NCI-H526 (cell line): ENCODE measurements around the gene XPO4.
A peak's percentile ranks its signal among the peaks of the same experiment; 100 is the strongest.
"Not testable (repeated sequence)": the region's sequence is repeated elsewhere in the genome, so short reads cannot be mapped to it uniquely, and the experiment has no call there.

Experiments
- DNase-seq, 2 experiments: peaks; one replicate each; lab custom pipeline; 2025; lab: John Stamatoyannopoulos, UW

XPO4 gene

DNA sequence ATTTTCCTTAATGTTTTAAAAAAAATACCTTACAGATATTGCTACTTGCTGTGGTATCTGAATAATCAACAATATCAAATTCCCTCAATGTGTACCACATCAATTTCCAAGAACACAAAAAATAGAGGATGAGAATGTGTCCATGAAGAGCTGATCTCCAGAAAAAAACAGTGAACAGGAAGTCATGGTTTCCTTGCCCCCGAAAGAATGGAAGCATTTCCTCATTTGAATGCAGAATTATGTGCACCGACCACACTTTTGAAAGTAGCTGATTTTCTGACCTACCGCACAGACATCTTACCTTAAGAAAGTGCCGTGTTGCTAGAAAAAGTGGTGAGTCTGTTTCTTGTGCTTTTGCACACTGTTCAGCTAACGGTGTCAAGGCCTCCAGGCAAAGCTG lies 115.4 kb downstream of the XPO4 start:
- no peak for DNase-seq

DNA sequence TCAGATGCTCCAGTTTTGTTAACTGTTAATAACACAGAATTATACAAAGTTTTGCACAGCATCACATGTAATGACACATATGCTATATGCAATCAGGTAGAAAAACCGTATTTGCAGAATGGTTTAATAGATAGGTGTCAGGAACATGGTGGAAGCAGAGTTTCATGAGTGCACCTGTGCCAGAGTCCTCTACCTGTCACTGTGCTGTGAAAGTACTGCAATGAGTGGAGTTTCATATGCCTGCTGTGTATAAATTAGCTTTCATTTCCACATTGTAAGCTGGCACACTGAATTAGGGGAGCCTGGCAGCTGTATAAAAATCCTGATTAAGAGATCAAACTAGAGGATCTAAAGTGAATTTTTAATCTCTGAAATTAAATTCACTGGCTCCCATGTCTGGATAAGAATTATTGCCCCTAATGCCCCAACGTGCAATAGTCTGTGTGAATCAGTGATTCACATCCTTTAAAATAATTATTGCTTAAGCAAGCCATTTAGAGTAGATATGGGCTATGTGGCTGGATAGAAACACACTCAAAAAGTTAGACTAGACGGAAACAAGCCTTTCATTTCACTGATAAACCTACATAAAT lies 120.3 kb downstream of the XPO4 start:
- no peak for DNase-seq

DNA sequence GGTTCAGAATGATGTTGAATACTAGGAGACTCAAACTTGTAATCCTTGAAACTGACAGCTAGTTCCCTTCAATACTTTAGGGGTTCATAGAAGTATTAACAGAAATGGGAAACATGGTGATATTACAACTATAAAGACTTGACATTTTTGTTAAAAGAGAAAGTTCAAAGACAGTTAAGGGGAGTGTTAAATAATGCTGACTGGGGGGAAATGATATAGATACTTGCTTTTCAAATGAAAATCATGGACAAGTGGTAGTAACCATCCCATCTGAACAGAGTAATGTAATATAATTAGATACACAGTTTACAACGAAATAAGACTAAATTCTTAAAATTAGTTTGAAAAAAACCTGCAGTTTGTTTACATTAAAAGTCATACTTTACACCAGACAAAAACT lies 122.2 kb downstream of the XPO4 start:
- DNase-seq: no peak

DNA sequence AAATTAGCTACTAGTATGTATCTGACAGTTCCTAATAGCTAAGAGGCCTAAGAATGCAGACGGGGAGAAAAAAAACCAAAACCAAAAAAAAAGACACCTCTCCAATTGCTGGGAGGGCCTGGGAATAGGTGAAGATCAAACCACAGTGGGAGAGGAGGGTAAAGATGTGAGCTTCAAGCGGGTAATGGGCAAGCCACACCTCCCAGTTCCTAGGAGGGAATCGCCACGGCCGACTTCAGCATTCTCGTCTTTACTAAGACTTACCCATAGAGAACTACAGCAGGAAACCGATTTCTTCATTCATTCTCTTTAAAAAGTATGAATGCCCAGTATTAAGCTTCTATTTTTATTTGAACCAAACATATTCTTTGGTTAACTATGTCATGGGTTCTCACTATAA lies 123.1 kb downstream of the XPO4 start:
- no peak for DNase-seq

- no peak for DNase-seq
Measured at GRCh38 chr13:20778311-20778710, 124.2 kb downstream of the XPO4 start.

DNA sequence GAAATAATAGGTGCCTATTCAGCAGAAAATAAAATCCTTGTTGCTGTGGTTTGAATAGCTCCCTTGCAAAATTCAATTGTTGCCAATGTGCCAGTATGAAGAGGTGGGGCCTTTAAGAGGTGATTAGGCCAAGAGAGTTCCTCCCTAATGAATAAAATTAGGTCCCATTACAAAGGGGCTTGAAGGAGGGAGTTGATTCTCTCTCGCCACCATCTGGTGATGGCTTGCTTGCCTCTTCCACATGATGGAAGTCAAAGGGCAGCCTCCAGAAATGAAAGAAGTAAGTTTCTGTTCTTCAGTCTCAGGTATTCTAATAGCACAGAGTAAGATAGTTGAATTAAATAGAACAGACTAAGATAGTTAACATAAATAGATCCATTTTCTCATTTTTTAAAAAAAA lies 125.8 kb downstream of the XPO4 start:
- DNase-seq: no peak

DNA sequence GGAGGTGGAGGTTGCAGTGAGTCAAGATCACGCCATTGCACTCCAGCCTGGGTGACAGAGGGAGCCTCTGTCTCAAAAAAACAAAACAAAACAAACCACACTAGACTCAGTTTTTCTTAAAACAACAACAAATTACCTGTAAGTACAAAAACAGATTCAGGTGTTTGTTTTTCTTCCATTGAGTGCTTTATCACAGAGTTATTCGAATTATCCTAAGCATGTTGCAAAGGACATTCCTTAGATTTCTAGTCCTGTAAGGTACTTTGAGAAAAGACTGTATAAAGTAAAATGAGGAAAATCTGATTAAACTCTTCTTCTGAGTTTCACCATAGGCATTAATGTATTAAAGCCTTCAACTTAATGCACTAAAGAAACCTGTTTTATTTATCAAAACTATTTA lies 126.6 kb downstream of the XPO4 start:
- DNase-seq: no peak

DNA sequence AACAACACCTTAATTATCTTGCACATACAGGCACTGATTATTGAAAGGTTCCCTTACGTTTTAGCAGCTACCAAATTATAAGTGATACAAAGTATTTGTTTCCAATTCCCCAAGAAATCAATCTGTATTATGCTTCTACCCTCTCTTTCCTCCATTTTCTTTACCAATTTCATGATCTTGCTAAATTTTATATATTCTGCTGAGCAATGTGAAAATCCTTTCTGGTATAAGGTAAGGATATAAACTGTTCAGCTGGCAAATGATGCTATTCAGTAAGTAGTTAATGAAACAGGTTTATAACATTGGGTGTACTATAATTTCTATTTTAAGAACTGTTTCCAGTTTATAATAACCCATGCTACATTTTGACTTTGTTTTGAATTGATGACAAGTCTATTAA lies 127.8 kb downstream of the XPO4 start:
- DNase-seq: no peak

DNA sequence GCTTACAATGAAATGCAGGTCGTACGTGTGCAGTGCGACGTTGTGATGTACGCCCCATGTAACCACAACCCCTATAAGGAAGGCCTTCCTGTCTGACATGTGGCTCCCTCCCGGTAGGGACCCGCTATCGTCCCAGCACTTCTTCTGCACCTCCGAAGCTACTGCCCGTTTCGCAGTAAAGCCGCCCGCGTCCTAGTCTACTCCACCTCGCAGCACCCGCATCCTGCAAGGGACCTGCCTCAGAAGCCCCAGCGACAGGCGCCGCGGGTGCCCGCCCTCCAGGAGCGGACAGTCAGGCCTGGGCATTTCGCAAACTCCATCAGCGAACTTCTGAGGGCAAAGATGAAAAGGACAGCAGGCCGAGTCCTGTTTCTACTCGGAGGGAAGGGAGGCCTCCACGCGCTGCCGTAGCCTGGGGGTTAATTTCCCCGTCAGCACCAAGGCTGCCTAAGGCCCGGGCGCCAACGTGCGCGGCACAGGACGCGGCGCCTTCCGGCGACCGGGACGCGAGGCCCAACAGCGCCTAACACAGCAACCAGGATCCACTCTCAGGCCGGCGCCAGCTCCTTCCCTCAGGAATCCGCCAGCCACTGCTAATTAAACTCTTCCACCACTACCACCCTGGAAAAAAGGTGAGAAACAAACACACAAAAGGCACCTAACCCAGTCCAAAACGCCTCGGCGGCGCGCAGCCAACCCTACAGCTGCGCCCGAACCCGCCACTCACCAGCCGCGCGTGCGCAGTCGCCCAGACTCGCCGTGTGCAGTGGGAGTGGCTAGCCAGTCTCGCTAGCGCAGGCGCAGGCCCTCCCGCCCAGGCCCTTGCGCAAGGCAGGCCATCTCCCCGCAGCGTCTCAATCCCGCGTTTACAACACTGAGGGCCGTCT lies 129.1 kb downstream of the XPO4 start, which contains the start of gene EEF1AKMT1:
TSS of gene EEF1AKMT1 (minus strand) at position 768 of the 887 bp plus-strand sequence. CDS start 16,363 bp downstream, outside the sequence.
- DNase-seq: peak; percentile 79 to 97

DNA sequence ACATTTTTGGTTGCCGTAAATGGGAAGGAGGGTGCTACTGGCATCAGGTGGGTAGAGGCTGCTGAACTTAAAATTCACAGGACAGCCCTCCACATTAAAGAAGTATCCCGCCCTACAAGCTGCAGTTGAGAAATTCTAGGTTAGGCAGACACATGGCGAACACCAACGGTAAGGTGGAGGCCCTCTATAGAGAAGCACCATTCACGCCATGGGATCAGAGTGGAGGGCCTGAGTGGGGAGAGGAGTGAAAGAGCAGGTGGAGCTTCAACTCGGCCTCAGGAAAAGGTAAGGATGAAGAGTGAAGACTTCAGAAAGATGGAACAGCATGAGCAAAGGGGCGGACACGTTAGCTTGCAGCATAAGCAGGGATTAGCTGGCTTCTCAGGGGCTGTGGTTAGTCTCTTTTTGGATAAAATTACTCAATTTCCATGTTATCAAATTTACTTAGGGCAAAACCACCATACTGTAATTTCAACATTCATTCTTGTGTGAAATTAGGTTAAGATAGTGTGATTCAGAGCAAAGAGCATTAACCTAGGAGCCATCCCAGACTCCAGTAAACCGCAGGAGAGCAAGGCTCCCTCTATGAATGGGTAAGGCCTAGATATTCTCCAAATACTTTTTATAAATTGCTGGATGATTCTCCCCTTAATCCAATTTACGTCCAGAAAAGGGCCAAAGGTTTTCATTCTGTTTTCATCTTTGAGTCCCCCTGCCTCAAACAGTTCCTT lies 130.0 kb downstream of the XPO4 start:
- no peak for DNase-seq

DNA sequence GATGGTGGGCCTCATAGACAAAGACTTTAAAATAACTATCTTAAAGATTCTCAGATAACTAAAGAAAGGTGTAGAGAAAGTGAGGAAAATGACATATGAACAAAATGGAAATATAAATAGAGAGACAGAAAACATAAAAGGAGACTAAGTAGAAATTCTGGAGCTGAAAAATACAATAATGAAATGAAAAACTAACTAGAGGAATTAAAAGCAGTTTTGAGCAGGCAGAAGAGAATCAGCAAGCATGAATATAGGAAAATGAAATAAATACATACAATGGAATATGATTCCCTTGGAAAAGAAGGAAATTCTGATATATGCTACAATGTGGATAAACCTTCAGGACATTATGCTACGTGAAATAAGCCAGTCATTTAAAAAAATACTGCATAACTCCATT lies 132.7 kb downstream of the XPO4 start:
- no peak for DNase-seq

GRCh38 chr13:20769091-20769490 lies 133.5 kb downstream of the XPO4 start:
- no peak for DNase-seq

DNA sequence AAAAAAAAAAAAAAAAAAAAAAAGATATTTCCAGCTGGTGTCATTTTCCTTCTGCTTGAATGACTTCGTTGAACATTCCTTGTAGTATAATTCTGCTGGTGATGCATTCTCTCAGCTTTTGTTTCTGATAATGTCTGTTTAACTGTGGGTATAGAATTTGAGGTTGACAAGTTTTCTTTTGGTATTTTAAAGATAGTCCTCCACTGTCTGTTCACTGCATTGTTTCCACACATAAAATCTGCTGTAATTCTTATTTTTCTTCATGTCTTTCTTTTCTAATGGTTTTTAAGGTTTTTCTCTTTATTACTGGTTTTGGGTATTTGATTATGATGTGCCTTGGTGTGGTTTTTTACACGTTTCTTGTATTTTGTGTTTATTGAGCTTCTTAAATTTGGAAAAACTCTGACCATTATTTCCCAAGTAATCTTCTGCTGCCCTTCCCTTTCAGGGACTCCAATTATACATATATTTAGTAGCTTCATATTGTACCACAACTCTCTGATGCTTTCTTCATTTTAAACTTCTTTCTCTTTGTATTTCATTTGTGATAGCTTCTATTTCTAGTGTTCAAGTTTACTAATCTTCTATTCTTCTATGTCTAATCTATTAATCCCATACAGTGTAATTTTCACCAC lies 135.1 kb downstream of the XPO4 start:
- no peak for DNase-seq

DNA sequence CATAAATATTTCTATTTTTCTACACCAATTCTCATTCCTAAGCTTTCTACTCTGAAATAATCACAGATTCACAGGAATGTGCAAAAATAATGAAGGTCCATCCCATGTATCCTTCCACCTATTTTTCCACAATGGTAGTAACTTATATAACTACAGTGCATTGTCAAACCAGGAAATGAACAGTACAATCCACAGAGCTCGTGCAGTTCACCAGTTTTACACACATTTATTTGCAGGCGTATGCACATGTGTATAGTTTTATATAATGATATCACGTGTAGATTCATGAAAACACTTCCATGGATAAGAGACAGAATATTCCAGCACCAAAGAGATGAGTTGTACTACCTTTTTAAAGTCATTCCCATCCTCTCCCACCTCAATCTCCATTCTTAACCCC lies 141.7 kb downstream of the XPO4 start:
- DNase-seq: no peak

DNA sequence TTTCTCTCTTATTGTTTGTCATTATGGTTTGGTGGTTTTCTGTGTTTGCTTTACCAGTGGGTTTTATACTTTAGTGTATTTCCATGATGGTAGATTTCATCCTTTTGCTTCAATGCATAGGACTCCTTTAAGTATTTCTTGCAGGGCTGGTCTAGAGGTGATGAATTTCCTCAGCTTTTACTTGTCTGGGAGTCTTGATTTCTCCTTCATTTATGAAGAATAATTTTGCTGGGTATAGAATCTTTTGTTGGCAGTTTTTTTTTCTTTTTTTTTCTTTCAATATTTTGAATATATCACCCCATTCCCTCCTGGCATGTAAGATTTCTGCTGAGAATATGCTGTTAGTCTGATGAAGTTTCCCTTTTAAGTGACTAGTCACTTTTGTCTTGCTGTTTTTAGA lies 148.5 kb downstream of the XPO4 start:
- DNase-seq: no peak

- no peak for DNase-seq
Measured at GRCh38 chr13:20749377-20749776, 153.2 kb downstream of the XPO4 start.

- DNase-seq: not testable (repeated sequence)
Measured at GRCh38 chr13:20743830-20744404, 158.6 kb downstream of the XPO4 start.

GRCh38 chr13:20740021-20740420 lies 162.5 kb downstream of the XPO4 start:
- DNase-seq: no peak

- no peak for DNase-seq
Measured at GRCh38 chr13:20738616-20739015, 163.9 kb downstream of the XPO4 start.

DNA sequence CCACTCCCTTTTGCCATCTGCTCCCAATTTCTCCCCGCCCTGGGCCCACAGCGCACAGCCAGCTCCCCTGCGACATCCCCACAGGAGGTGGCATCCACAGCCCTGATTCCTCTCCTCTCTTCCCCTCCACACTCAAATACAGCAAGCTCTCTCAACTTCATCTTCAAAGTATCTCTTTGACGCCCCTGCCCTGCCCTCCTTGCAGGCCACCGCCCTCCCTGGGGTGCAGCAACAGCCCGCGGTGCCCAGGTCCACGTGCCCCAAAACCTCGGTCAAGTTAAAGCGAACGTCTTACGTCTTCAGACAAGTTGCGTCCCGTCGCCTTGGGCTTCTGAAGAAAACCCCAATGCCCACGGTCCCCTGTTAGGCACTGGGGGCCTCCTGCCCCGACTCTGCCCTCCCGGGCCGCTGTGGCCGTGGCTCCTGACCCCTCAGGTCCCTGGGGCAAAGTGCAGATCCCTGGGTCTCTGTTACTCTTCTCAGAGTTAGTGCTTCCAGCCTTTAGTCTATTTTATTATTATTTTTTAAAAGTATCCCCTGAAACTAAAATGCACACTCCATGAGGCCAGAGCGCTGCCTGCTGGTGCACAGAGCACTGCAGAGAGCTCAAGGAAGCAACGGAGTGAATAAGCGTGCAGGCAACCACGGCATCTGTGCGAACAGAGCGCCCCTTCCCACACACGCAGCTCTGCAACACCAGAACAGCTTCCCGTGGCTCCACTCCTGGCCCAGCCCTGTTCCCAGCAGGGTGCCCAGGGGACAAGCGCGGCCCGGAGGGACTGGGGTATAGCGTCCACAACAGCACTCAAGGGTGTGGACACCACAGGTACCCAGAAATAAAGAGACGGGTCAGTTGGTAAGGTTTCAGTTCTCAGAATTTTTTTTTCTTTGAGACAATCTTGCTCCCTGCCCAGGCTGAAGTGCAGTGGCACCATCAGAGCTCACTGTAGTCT lies 172.6 kb downstream of the XPO4 start:
- no peak for DNase-seq
